H1 (cell line): ENCODE results near the gene BABAM2.
"Not testable (repeated sequence)": the region's sequence is repeated elsewhere in the genome, so short reads cannot be mapped to it uniquely, and the experiment has no call there.

Experiments used
- BACH1 ChIP-seq: IDR thresholded peaks from 2 replicates; pipeline ENCODE4 v1.6.1; 2012; ENCODE audit warnings: low read length, improper control_type of control experiment
- EP300 ChIP-seq, 2 experiments: IDR thresholded peaks; 1 replicate in 1 of 2; 2 replicates in 1 of 2; pipeline ENCODE4 v1.6.1; 2011 to 2012; ENCODE audit warnings: low read depth in 2 of 2, low read length in 2 of 2, mild to moderate bottlenecking in 2 of 2, borderline replicate concordance in 1 of 2, inconsistent platforms in 1 of 2, moderate library complexity in 1 of 2
- JUN ChIP-seq: IDR thresholded peaks from 2 replicates; pipeline ENCODE4 v1.6.1; 2011; ENCODE audit warnings: low read depth, mild to moderate bottlenecking, improper control_type of control experiment, low read length
- JUND ChIP-seq: IDR thresholded peaks from 2 replicates; pipeline ENCODE4 v1.6.1; 2011; ENCODE audit warnings: mild to moderate bottlenecking, improper control_type of control experiment, low read length
- KDM1A ChIP-seq: fragments of 200-600, 300-600 bp; sonication (generic); IDR thresholded peaks from 2 replicates; pipeline ENCODE4 v1.7.1; 2016; ENCODE audit warnings: mild to moderate bottlenecking, low read length, borderline replicate concordance
- POLR2A ChIP-seq, 2 experiments: IDR thresholded peaks; 1 replicate in 1 of 2; 2 replicates in 1 of 2; pipeline ENCODE4 v1.6.1; 2011; ENCODE audit warnings: low read depth in 2 of 2, low read length in 2 of 2, mild to moderate bottlenecking in 2 of 2; ENCODE audit errors: control extremely low read depth in 1 of 2
- POLR2AphosphoS5 ChIP-seq: IDR thresholded peaks from 2 replicates; pipeline ENCODE4 v1.6.1; 2011; ENCODE audit warnings: low read depth, low read length
- RFX5 ChIP-seq: IDR thresholded peaks from 2 replicates; pipeline ENCODE4 v1.6.1; 2011; ENCODE audit warnings: low read depth, low read length, improper control_type of control experiment, borderline replicate concordance
- USF2 ChIP-seq: IDR thresholded peaks from 2 replicates; pipeline ENCODE4 v1.6.1; 2011; ENCODE audit warnings: low read length, improper control_type of control experiment
- TF ChIP-seq, protein P1 (sequence below), 3 experiments: IDR thresholded peaks; 1 replicate in 2 of 3; 2 replicates in 1 of 3; pipeline versions ENCODE4 v1.5.1 to v1.6.1; 2011; ENCODE audit warnings: low read length in 3 of 3, mild to moderate bottlenecking in 3 of 3, inconsistent platforms in 2 of 3, low read depth in 1 of 3, moderate library complexity in 1 of 3; ENCODE audit not compliant: insufficient read depth in 1 of 3; ENCODE audit errors: control extremely low read depth in 1 of 3
- TF ChIP-seq, protein P2 (sequence below): IDR thresholded peaks from 2 replicates; pipeline ENCODE4 v1.6.1; 2012; ENCODE audit warnings: inconsistent platforms

GRCh38 chr2:28331797-28332196, 441.3 kb downstream of the BABAM2 start:
- TF ChIP-seq KDM1A; BACH1; USF2; POLR2AphosphoS5; EP300 (IDR thresholded peaks at IDR 0.05; ENCODE audit: borderline replicate concordance in 1 of 2, low read depth in 2 of 2, low read length in 2 of 2); POLR2A (IDR thresholded peaks at IDR 0.05; ENCODE audit: control extremely low read depth in 1 of 2, low read depth in 2 of 2, low read length in 2 of 2); JUN; RFX5; JUND: not testable (repeated sequence)
- TF ChIP-seq, protein P1, sequence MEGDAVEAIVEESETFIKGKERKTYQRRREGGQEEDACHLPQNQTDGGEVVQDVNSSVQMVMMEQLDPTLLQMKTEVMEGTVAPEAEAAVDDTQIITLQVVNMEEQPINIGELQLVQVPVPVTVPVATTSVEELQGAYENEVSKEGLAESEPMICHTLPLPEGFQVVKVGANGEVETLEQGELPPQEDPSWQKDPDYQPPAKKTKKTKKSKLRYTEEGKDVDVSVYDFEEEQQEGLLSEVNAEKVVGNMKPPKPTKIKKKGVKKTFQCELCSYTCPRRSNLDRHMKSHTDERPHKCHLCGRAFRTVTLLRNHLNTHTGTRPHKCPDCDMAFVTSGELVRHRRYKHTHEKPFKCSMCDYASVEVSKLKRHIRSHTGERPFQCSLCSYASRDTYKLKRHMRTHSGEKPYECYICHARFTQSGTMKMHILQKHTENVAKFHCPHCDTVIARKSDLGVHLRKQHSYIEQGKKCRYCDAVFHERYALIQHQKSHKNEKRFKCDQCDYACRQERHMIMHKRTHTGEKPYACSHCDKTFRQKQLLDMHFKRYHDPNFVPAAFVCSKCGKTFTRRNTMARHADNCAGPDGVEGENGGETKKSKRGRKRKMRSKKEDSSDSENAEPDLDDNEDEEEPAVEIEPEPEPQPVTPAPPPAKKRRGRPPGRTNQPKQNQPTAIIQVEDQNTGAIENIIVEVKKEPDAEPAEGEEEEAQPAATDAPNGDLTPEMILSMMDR (IDR thresholded peaks at IDR 0.05; ENCODE audit: control extremely low read depth in 1 of 3, insufficient read depth in 1 of 3, low read depth in 1 of 3, low read length in 3 of 3) = not testable (repeated sequence)
- TF ChIP-seq, protein P2, sequence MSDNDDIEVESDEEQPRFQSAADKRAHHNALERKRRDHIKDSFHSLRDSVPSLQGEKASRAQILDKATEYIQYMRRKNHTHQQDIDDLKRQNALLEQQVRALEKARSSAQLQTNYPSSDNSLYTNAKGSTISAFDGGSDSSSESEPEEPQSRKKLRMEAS = not testable (repeated sequence)
